Endothelial cell (in vitro differentiated cells): ENCODE measurements around the gene CPNE9. TPM values are rescaled to one million over a fixed set of nuclear protein-coding genes. Genes with fewer than 3 reads are reported as not detected.

ENCODE experiments used
- DNase-seq: peaks from one replicate; pipeline ENCODE4 v3.0.0; 2021; ENCODE audit warnings: low spot score
- H3K27ac Mint-ChIP-seq: one replicate; pipeline ENCODE4 v1.8.0; 2021; ENCODE audit warnings: mixed read lengths, inconsistent platforms; ENCODE audit not compliant: unreplicated experiment
- H3K27me3 Mint-ChIP-seq: one replicate; pipeline ENCODE4 v1.8.0; 2021; ENCODE audit warnings: mild to moderate bottlenecking, moderate library complexity, mixed read lengths, inconsistent platforms; ENCODE audit not compliant: unreplicated experiment
- H3K36me3 Mint-ChIP-seq: one replicate; pipeline ENCODE4 v1.8.0; 2021; ENCODE audit warnings: mild to moderate bottlenecking, low read depth, mixed read lengths, inconsistent platforms; ENCODE audit not compliant: unreplicated experiment
- H3K4me1 Mint-ChIP-seq: one replicate; pipeline ENCODE4 v1.8.0; 2021; ENCODE audit warnings: mild to moderate bottlenecking, mixed read lengths, inconsistent platforms; ENCODE audit not compliant: unreplicated experiment
- H3K4me3 Mint-ChIP-seq: one replicate; pipeline ENCODE4 v1.8.0; 2021; ENCODE audit warnings: mild to moderate bottlenecking, mixed read lengths, inconsistent platforms; ENCODE audit not compliant: unreplicated experiment
- H3K9me3 Mint-ChIP-seq: one replicate; pipeline ENCODE4 v1.8.0; 2021; ENCODE audit warnings: mixed read lengths, inconsistent platforms; ENCODE audit not compliant: unreplicated experiment
- total RNA-seq: library from RNA; stranded (reverse); fragmentation: NEBNext Ultra II Directional; extraction: Animal tissue kit (Norgen Biotek cat#: 25700); gene quantifications from one replicate; pipeline ENCODE4 v1.2.1, GENCODE V29; 2021; ENCODE audit not compliant: unreplicated experiment
- TF ChIP-seq, protein P1 (sequence below): fragments of 200-600 bp; sonication (generic); IDR thresholded peaks from one replicate; pipeline ENCODE4 v1.5.0; 2021; ENCODE audit warnings: antibody characterized with exemption; ENCODE audit not compliant: unreplicated experiment

Gene CPNE9
- total RNA-seq, 1 donor from 2014 or later, result 0.31 TPM

- Mint-ChIP-seq H3K4me1 (peaks cover 42% of the 10 kb centered on the region), H3K36me3 (peaks cover 33% of the 10 kb centered on the region), H3K4me3 (peak overlapping the region; percentile 98), H3K9me3 (no peaks in the 10 kb centered on the region), H3K27ac (peak overlapping the region; percentile 80), H3K27me3 (peaks cover 19% of the 10 kb centered on the region)
- TF ChIP-seq, protein P1, sequence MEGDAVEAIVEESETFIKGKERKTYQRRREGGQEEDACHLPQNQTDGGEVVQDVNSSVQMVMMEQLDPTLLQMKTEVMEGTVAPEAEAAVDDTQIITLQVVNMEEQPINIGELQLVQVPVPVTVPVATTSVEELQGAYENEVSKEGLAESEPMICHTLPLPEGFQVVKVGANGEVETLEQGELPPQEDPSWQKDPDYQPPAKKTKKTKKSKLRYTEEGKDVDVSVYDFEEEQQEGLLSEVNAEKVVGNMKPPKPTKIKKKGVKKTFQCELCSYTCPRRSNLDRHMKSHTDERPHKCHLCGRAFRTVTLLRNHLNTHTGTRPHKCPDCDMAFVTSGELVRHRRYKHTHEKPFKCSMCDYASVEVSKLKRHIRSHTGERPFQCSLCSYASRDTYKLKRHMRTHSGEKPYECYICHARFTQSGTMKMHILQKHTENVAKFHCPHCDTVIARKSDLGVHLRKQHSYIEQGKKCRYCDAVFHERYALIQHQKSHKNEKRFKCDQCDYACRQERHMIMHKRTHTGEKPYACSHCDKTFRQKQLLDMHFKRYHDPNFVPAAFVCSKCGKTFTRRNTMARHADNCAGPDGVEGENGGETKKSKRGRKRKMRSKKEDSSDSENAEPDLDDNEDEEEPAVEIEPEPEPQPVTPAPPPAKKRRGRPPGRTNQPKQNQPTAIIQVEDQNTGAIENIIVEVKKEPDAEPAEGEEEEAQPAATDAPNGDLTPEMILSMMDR, result no peak
- DNase-seq, result no peak
Measured at GRCh38 chr3:9732740-9733115, 29.1 kb downstream of the CPNE9 start.

GRCh38 chr3:9736831-9737230 lies 33.2 kb downstream of the CPNE9 start:
- Mint-ChIP-seq H3K36me3 (peaks cover 55% of the 10 kb centered on the region), H3K27ac (no peak overlapping the region), H3K4me3 (no peak overlapping the region), H3K9me3 (no peaks in the 10 kb centered on the region), H3K4me1 (peaks cover 30% of the 10 kb centered on the region), H3K27me3 (peaks cover 11% of the 10 kb centered on the region)
- TF ChIP-seq, protein P1, result no peak
- no peak for DNase-seq

DNA sequence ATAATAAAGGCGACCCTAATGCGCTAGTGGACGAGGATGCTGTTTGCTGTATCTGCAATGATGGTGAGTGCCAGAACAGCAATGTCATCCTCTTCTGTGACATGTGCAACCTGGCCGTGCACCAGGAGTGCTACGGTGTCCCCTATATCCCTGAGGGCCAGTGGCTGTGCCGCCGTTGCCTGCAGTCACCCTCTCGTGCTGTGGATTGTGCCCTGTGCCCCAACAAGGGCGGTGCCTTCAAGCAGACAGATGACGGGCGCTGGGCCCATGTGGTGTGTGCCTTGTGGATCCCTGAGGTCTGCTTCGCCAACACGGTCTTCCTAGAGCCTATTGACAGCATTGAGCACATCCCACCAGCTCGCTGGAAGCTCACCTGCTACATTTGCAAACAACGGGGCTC lies 35.5 kb downstream of the CPNE9 start:
- Mint-ChIP-seq H3K27ac (no peak overlapping the region), H3K4me3 (peak overlapping the region; percentile 17), H3K36me3 (peaks cover 57% of the 10 kb centered on the region), H3K4me1 (peaks cover 12% of the 10 kb centered on the region), H3K9me3 (no peaks in the 10 kb centered on the region), H3K27me3 (peaks cover 2% of the 10 kb centered on the region)
- no peak for DNase-seq
- TF ChIP-seq, protein P1, result no peak

DNA sequence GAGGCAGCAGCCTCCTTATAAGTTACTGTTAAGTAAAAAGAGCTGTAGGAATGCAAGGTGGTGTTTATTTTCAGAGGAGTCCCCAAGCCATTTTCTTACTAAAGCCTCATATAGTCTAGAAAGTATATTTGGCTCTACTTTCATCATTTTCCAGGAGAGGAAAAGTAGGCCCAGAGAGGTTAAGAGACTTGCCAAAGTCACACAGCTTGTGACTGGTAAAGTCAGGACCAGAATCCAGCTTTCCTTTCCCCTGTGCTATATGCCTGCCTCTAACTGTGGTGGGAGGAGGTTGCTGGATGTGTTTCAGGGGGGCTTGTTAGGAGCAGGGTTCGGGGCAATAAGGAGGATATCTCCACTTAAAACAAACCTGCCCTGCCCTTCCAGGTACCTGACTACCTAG lies 38.9 kb downstream of the CPNE9 start:
- no peak for DNase-seq
- Mint-ChIP-seq H3K27ac (no peak overlapping the region), H3K36me3 (peaks cover 66% of the 10 kb centered on the region), H3K27me3 (no peaks in the 10 kb centered on the region), H3K9me3 (no peaks in the 10 kb centered on the region), H3K4me1 (no peaks in the 10 kb centered on the region), H3K4me3 (peak overlapping the region; percentile 31)
- TF ChIP-seq, protein P1, result no peak

DNA sequence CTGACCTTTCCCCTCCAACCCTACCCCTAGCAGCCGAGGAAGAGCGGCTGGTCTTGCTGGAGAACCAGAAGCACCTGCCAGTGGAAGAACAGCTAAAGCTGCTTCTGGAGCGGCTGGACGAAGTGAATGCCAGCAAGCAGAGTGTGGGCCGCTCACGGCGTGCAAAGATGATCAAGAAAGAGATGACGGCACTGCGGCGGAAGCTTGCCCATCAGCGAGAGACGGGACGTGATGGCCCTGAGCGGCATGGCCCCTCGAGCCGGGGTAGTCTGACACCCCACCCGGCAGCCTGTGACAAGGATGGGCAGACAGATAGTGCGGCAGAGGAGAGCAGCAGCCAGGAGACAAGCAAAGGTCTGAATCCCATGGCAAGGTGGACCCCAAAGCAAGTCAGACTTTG lies 39.9 kb downstream of the CPNE9 start:
- DNase-seq, result no peak

More for the DNA sequence above, 39.9 kb downstream of the CPNE9 start:
- no peak overlapping the region for H3K4me3 Mint-ChIP-seq
- H3K9me3 Mint-ChIP-seq, result no peaks in the 10 kb centered on the region
- TF ChIP-seq, protein P1, result no peak
- H3K27me3 Mint-ChIP-seq, result peaks cover under 1% of the 10 kb centered on the region
- H3K4me1 Mint-ChIP-seq, result peaks cover under 1% of the 10 kb centered on the region
- H3K27ac Mint-ChIP-seq, result no peak overlapping the region
- peaks cover 65% of the 10 kb centered on the region for H3K36me3 Mint-ChIP-seq
